GM23338 (cell line): ENCODE data around the gene TTYH3.

ENCODE experiments used
- TF ChIP-seq, protein P1 (sequence below), 2 experiments: fragments of 200-600 bp in 1 of 2; sonication (generic) in 1 of 2; conservative IDR thresholded peaks; 2 replicates each; pipeline versions ENCODE4 v1.5.1 to v1.6.1; 2016 to 2017; ENCODE audit warnings: antibody characterized with exemption in 2 of 2, low read depth in 2 of 2, mild to moderate bottlenecking in 2 of 2, moderate library complexity in 1 of 2
- TF ChIP-seq, protein P2 (sequence below): IDR thresholded peaks from one replicate; pipeline ENCODE4 v1.6.1; 2018; ENCODE audit warnings: antibody characterized with exemption; ENCODE audit not compliant: unreplicated experiment

DNA sequence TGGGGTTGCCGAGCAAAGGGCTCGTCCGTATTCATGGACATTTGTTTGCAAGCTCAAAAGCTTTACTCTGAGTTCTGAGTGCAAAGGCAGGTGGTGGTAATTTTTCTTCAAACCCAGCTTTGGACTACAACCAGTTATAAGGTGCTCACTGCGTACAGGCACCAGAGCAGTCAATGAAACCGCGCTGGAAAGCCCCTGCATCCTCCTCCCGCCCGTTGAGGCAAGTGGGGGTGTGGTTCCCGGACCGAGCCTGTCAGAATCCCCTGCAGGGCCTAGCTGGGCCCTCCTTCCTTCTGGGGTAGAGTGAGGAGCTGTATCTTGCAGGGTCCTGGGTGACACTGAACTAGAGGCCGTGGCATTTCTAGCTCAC is 78.5 kb downstream of the TTYH3 start:
- TF ChIP-seq, protein P1, sequence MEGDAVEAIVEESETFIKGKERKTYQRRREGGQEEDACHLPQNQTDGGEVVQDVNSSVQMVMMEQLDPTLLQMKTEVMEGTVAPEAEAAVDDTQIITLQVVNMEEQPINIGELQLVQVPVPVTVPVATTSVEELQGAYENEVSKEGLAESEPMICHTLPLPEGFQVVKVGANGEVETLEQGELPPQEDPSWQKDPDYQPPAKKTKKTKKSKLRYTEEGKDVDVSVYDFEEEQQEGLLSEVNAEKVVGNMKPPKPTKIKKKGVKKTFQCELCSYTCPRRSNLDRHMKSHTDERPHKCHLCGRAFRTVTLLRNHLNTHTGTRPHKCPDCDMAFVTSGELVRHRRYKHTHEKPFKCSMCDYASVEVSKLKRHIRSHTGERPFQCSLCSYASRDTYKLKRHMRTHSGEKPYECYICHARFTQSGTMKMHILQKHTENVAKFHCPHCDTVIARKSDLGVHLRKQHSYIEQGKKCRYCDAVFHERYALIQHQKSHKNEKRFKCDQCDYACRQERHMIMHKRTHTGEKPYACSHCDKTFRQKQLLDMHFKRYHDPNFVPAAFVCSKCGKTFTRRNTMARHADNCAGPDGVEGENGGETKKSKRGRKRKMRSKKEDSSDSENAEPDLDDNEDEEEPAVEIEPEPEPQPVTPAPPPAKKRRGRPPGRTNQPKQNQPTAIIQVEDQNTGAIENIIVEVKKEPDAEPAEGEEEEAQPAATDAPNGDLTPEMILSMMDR (conservative IDR thresholded peaks at IDR 0.05; ENCODE audit: low read depth in 2 of 2) = no peak
- TF ChIP-seq, protein P2, sequence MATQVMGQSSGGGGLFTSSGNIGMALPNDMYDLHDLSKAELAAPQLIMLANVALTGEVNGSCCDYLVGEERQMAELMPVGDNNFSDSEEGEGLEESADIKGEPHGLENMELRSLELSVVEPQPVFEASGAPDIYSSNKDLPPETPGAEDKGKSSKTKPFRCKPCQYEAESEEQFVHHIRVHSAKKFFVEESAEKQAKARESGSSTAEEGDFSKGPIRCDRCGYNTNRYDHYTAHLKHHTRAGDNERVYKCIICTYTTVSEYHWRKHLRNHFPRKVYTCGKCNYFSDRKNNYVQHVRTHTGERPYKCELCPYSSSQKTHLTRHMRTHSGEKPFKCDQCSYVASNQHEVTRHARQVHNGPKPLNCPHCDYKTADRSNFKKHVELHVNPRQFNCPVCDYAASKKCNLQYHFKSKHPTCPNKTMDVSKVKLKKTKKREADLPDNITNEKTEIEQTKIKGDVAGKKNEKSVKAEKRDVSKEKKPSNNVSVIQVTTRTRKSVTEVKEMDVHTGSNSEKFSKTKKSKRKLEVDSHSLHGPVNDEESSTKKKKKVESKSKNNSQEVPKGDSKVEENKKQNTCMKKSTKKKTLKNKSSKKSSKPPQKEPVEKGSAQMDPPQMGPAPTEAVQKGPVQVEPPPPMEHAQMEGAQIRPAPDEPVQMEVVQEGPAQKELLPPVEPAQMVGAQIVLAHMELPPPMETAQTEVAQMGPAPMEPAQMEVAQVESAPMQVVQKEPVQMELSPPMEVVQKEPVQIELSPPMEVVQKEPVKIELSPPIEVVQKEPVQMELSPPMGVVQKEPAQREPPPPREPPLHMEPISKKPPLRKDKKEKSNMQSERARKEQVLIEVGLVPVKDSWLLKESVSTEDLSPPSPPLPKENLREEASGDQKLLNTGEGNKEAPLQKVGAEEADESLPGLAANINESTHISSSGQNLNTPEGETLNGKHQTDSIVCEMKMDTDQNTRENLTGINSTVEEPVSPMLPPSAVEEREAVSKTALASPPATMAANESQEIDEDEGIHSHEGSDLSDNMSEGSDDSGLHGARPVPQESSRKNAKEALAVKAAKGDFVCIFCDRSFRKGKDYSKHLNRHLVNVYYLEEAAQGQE = no peak
